BJ (cell line): ENCODE measurements around the gene PEPD. TPM values are rescaled to one million over a fixed set of nuclear protein-coding genes. Genes with fewer than 3 reads are reported as not detected.

Experiments used
- CTCF ChIA-PET: fragments of 350-600 bp; formaldehyde crosslinking; extraction: SDS; loops from one replicate; lab custom pipeline; 2021; ENCODE audit warnings: antibody characterized with exemption, inconsistent platforms; lab: Yijun Ruan, JAX
- POLR2A ChIA-PET: fragments of 300-600 bp; sonication (Branson Sonifier 250); formaldehyde crosslinking; extraction: SDS; loops from one replicate; lab custom pipeline; 2021; ENCODE audit warnings: antibody characterized with exemption; lab: Charles Lee
- DNase-seq: peaks from one replicate; pipeline ENCODE4 v3.0.0-alpha.2; 2011; ENCODE audit warnings: low read depth
- H3K27me3 ChIP-seq: 2 replicates; pipeline ENCODE4 v1.6.0; 2011; ENCODE audit warnings: low read length; ENCODE audit not compliant: control insufficient read depth, insufficient read depth
- H3K36me3 ChIP-seq: 2 replicates; pipeline ENCODE4 v1.5.1; 2011; ENCODE audit warnings: low read length; ENCODE audit not compliant: control insufficient read depth, insufficient read depth
- H3K4me3 ChIP-seq: 2 replicates; pipeline ENCODE4 v1.5.1; 2011; ENCODE audit warnings: low read depth, mild to moderate bottlenecking, control low read depth, low read length
- CTCF ChIP-seq: IDR thresholded peaks from 2 replicates; pipeline ENCODE4 v1.5.1; 2011; ENCODE audit warnings: low read depth, mild to moderate bottlenecking, control low read depth, inconsistent platforms, low read length, moderate library complexity; ENCODE audit not compliant: insufficient read depth
- polyA plus RNA-seq: library from polyadenylated mRNA; depleted of rRNA; stranded (reverse); fragments of >200 nt; gene quantifications from 2 replicates; pipeline ENCODE4 v1.2.3, GENCODE V29; 2011

Gene PEPD
- polyA plus RNA-seq, 1 experiment: 97.6 TPM

- Histone ChIP-seq H3K4me3 (no peak overlapping the region), H3K27me3 (no peaks in the 10 kb centered on the region), H3K36me3 (no peaks in the 10 kb centered on the region)
- TF ChIP-seq CTCF: no peak
- CTCF ChIA-PET: interaction anchor here (0.9 to 19.0 kb wide), 11 partner anchors 8 to 373 kb away, joined by 3 to 405 read pairs (median 4); no protein-coding TSS in a partner anchor
- no peak for DNase-seq
- POLR2A ChIA-PET: no interaction called here
These were observed 116.9 kb downstream of the PEPD start for GRCh38 chr19:33404506-33405253.

GRCh38 chr19:33403973-33404304 lies 117.7 kb downstream of the PEPD start:
- no peak overlapping the region for H3K4me3 ChIP-seq
- no peaks in the 10 kb centered on the region for H3K27me3 ChIP-seq
- POLR2A ChIA-PET: no interaction called here
- DNase-seq: no peak
- H3K36me3 ChIP-seq: no peaks in the 10 kb centered on the region
- no peak for TF ChIP-seq CTCF
- CTCF ChIA-PET: interaction anchor here (0.6 to 19.0 kb wide), 6 partner anchors 12 to 594 kb away, joined by 3 to 405 read pairs (median 4); no protein-coding TSS in a partner anchor

- Histone ChIP-seq H3K27me3 (no peaks in the 10 kb centered on the region), H3K36me3 (no peaks in the 10 kb centered on the region), H3K4me3 (no peak overlapping the region)
- no peak for TF ChIP-seq CTCF
- ChIA-PET CTCF (interaction anchor here (0.6 to 19.0 kb wide), 4 partner anchors 13 to 595 kb away, joined by 3 to 405 read pairs (median 4); no protein-coding TSS in a partner anchor), POLR2A (no interaction called here)
- no peak for DNase-seq
These were observed 118.2 kb downstream of the PEPD start for GRCh38 chr19:33403221-33403972.

- TF ChIP-seq CTCF: 0 out of 2 replicates have a peak, but pooled peaks have one; percentile 2
- CTCF ChIA-PET: interaction anchor here (19.0 kb wide), 1 partner anchor 162 kb away, joined by 405 read pairs; no protein-coding TSS in a partner anchor
These were observed 119.0 kb downstream of the PEPD start for GRCh38 chr19:33402421-33403220.

More at GRCh38 chr19:33402421-33403220, 119.0 kb downstream of the PEPD start:
- Histone ChIP-seq H3K36me3 (no peaks in the 10 kb centered on the region), H3K4me3 (no peak overlapping the region), H3K27me3 (no peaks in the 10 kb centered on the region)
- no peak for DNase-seq
- POLR2A ChIA-PET: no interaction called here
